HT1080 (cell line): ENCODE measurements around the gene NBEAL1. TPM values are rescaled to one million over a fixed set of nuclear protein-coding genes. Genes with fewer than 3 reads are reported as not detected.
"Not testable (repeated sequence)": the region's sequence is repeated elsewhere in the genome, so short reads cannot be mapped to it uniquely, and the experiment has no call there.

ENCODE experiments used
- DNase-seq: peaks from one replicate; pipeline ENCODE4 v3.0.0-alpha.2; 2015; ENCODE audit warnings: low read depth
- polyA plus RNA-seq, 2 experiments: library from polyadenylated mRNA; depleted of rRNA; stranded (reverse); fragments of >200 nt; gene quantifications; 2 replicates each; pipeline ENCODE4 v1.2.3, GENCODE V29; 2015
- total RNA-seq: library from RNA; depleted of rRNA; stranded (reverse); fragments of >200 nt; shearing (Covaris generic); gene quantifications from 2 replicates; pipeline ENCODE4 v1.2.3, GENCODE V29; 2014; rRNA removed

NBEAL1 gene
- 4.5 and 4.7 TPM in 2 replicates for total RNA-seq
- 4.0 and 7.4 TPM in 2 replicates for polyA plus RNA-seq (2015; cell fraction: cytosol; rRNA removed)
- 5.5 and 6.9 TPM in 2 replicates for polyA plus RNA-seq (2015; cell fraction: nucleus; rRNA removed)

GRCh38 chr2:203014456-203015199 is at the start of gene NBEAL1:
TSS of gene NBEAL1 (plus strand) at chr2:203014875. CDS start at chr2:203016385, 1,510 bp downstream.
- peak; percentile 99 for DNase-seq

- DNase-seq, result peak; percentile 82
Observed at GRCh38 chr2:202965810-202966460, 48.7 kb upstream of the NBEAL1 start.

- DNase-seq, result not testable (repeated sequence)
Observed at GRCh38 chr2:202969404-202969803, 45.3 kb upstream of the NBEAL1 start.

- no peak for DNase-seq
Observed at GRCh38 chr2:202976809-202977208, 37.9 kb upstream of the NBEAL1 start.

DNA sequence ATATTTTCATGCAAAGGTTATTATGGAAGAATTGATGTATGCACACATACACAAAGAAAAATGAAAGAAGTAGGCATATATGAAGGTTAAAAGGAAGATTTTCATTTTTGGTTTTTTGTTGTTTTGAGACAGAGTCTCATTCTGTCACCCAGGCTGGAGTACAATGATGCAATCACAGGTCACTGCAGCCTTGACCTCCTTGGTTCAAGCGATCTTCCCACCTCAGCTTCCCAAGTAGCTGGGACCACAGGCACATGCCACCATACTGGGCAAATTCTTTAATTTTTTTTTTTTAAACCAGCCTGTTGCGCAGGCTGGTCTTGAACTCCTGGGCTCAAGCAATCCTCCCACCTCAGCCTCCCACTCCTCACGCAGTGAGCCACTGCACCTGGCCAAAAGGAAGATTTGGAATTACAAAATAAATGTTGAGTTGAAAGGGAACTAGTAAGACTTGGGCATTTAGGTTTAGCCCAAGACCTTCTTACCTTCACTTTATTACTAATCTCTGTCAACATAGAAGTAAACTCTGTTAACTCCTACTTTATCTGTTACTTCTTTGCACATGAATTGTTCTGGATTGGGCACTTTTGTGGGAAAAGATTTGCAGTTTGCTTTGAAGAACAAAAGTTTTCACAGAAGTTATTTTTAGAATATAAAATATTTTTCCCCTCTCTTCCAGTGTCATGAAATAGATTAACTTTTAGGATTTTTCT is 31.7 kb upstream of the NBEAL1 start:
- no peak for DNase-seq

GRCh38 chr2:202989749-202990148 is 24.9 kb upstream of the NBEAL1 start:
- no peak for DNase-seq

DNA sequence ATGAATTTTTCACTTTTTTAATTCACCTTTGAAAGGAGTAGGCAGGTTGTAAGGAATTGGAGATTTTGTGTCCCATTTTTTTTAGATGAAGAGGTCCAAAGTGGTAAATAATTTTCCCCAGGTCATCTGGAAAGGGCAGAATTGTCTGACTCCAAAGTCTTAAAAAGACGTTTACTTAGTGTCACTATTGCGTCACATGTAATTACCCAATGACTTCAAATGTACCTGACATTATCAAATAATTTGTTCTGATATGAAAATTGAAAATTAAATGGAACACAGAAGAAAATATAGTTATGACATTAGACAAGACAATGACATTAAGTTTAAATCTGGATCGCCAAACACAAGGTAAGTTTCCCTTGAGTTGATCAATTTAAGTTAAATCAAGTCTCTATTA is 24.2 kb upstream of the NBEAL1 start:
- DNase-seq, result no peak

GRCh38 chr2:202997113-202997512 is 17.6 kb upstream of the NBEAL1 start:
- DNase-seq, result peak; percentile 21

DNA sequence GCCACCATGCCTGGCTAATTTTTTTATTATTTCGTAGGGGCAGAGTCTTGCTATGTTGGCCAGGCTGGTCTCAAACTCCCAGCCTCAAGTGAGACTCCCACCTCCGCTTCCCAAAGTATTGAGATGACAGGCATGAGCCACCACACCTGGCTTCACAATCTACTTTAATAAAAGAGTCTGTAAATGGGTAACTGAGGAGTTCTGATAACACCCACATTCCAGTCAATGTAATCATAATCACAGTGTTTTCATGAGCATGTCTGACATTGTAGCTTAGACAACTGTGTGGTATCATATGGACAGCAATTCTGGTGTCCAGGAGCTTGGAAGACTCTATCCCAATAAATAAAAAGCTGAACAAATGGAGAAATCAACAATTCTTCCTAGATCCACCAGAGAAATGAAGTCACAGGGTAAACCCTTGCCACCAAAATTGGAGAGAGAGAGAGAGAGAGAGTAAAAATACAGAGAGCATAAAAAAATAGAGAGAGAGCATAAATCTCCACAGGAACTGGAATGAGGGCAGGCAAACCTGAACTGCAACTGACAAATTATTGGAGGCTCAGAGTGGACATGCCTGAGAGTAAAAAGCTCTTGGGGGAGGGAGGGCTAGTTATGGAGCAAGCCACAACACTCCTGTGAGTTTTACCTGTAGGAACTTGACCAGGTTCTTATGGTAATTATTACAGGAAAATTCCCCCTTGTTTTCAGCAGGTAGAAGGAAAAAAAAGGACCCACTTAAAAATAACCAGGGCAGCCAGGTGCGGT is 12.4 kb upstream of the NBEAL1 start:
- no peak for DNase-seq

- DNase-seq, result no peak
Observed at GRCh38 chr2:203003716-203004115, 11.0 kb upstream of the NBEAL1 start.

DNA sequence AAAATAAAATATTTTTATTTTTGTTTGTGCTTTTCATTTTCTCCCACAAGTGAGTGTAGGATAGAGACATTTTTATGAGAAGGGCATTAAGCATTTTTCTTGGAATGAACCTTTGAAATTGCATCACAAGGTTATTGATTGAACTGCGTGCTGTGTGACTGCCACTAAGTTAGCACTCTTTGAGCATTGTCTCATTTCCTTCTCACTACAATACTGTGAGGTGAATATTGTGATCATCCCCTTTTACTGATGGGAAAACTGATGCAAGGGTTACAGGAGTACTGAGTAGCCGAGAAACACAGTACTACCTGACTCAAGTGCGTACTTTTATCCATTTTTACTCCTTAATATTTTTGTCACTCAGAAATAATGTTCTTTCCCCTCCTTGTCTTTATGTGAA is 2.0 kb downstream of the NBEAL1 start:
- DNase-seq, result no peak

DNA sequence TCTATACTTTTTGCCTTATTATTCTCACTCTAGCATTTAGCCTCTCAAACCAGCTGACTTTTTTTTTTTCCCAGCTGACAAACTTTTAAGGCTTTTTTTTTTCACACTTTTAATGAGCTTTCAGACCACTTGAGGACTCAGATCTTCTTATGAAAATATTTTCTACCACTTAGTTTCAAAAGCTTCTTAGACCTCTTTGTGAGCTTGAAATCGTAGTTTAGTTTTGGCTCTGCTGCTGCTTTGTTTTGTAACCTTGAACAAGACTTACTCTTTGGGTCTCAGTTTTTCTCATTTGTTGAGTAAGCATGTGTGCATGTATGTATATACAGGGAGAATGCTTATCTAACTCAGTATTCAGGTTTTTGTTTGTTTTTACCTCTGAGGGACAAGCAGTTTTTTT is 3.5 kb downstream of the NBEAL1 start:
- DNase-seq, result no peak

DNA sequence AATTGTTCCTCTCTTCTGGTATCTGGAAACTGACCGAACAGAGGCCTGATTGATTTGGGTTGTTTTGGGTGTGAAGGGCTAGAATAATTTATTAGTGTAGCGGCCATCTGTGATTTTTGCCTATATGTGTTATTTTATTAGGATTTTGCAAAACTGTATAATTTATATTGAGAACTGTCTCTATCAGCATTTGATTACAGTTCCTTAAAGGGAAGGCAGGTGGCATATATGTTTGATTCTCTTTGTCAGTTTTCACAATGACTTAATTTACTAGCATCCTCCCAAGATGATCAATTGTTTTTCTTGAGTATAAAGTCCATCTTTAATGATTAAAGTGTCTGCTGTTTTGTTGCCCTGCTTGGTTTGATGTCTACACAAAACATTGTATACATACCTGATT is 4.5 kb downstream of the NBEAL1 start:
- DNase-seq, result no peak

DNA sequence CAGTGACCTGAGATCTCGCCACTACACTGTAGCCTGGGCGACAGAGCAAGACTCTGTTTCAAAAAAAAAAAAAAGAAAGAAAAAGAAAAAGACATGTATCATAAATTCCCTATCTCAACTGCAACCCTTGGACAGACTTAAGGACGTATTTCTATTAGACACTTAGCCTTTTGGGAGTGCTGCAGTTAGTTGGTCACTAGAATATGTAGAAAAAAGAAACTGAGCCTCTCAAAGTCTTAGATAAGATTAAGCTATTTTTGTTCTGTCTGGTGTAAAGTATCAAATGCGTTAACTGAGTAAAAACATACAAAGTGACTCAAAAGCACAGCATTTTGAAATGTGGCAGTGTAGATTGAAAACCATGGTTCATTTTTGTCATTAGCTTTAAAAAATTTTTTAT is 7.3 kb downstream of the NBEAL1 start:
- no peak for DNase-seq

- no peak for DNase-seq
Observed at GRCh38 chr2:203022751-203023150, 8.1 kb downstream of the NBEAL1 start.

- peak; percentile 10 for DNase-seq
Observed at GRCh38 chr2:203025592-203025991, 10.9 kb downstream of the NBEAL1 start.

- no peak for DNase-seq
Observed at GRCh38 chr2:203030545-203030944, 15.9 kb downstream of the NBEAL1 start.

GRCh38 chr2:203030991-203031390 is 16.3 kb downstream of the NBEAL1 start:
- no peak for DNase-seq

DNA sequence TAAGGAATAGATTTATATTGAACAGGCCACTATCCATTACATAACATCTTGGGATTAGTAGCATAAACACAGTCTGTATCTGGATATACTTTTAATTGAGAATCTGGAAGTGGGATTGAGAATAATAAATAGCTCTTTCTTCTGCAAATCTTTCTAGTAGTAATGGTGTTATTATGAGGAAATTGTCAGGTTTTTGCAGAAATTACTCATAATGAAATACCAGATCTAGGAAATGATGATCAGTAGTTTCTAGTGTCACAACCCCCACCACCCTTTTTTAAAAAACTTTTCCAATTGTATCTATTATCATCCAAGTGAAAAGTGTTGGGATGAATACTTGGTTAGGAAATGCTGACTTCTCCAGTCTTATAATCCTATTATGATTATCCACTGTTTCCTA is 18.7 kb downstream of the NBEAL1 start:
- DNase-seq, result no peak

DNA sequence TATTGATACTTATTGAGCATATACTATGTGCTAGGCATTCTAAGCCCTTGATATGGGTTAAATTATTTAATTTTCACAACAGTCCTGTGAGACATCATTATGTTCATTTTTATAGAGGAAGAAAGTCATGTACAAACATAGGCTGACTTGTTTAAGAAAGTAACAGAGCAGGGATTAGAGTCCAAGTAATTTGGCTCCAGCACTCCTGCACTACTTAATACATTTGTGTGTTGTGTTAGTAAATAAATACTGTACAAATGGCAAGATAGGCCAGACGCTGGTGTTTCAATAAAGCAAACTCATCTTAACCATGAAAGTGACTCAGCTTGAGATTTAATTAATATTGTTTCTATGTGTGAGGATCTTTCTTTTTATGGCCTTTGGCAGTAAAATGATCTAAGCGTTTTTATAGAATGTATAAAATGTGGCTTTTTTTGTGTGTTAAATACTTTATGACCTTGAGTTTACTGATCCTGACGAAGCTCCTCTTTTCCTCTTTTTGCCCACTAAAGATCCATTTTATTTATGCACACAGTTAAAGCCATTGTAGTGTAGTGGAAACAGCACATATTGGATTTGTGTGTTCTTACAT is 21.3 kb downstream of the NBEAL1 start:
- no peak for DNase-seq

DNA sequence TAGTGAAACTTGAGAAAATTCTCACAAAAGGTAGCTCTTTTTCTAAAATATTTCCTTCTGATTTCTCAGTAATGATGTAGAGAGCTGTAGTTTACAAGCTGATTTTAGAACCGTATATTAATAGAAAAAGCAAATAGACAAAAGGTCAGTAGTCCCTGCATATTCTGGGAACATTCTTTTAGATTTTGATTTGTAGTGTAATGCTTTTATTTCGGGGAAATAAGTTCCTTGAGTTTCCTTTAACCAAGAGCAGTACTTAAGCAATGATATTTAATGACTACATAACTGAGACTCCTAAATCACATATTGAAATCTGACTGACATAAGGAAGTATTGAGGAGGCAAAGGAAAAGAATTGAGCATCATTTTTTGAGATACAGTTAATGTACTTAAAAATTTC is 22.4 kb downstream of the NBEAL1 start:
- DNase-seq, result no peak
